ENCODE results near the gene MAP3K21.

DNA sequence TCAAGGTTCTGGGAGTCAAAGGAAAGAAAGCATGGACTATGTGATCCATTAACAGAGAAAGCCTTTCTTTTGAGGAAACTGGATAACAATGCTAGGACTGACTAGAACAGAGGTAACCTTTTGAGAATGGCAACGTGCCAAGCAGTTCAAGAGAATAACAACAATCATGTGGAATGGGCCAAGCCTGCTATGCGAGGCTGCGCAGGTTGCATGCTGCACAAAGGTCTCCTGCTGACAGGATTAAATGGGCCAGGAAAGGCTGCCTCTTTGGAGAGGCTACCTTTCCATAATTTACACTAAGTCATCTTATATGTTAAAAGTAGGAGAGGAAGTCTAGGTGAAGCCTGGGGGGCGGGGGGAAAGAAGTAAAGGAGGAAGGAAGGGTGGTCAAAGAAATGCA, 37.8 kb upstream of the MAP3K21 start:
- TF ChIP-seq POLR2AphosphoS5 (IDR thresholded peaks at IDR 0.05; ENCODE audit: control insufficient read depth, insufficient read depth, low read depth, low read length) (no peak), ZNF124 (CRISPR knock-in tag; IDR thresholded peaks at IDR 0.05) (no peak)
- TF ChIP-seq, protein P1, sequence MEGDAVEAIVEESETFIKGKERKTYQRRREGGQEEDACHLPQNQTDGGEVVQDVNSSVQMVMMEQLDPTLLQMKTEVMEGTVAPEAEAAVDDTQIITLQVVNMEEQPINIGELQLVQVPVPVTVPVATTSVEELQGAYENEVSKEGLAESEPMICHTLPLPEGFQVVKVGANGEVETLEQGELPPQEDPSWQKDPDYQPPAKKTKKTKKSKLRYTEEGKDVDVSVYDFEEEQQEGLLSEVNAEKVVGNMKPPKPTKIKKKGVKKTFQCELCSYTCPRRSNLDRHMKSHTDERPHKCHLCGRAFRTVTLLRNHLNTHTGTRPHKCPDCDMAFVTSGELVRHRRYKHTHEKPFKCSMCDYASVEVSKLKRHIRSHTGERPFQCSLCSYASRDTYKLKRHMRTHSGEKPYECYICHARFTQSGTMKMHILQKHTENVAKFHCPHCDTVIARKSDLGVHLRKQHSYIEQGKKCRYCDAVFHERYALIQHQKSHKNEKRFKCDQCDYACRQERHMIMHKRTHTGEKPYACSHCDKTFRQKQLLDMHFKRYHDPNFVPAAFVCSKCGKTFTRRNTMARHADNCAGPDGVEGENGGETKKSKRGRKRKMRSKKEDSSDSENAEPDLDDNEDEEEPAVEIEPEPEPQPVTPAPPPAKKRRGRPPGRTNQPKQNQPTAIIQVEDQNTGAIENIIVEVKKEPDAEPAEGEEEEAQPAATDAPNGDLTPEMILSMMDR (IDR thresholded peaks at IDR 0.05 in 2 of 3, conservative IDR thresholded peaks at IDR 0.05 in 1 of 3; ENCODE audit: insufficient read depth in 2 of 3, low read depth in 1 of 3, low read length in 3 of 3), result no peak
